GM21717 (cell line): Measurements from ENCODE around the gene SLC34A3.

Experiments used
- ATAC-seq: cut with Tn5 transposase; IDR thresholded peaks from one replicate; pipeline ENCODE4 v1.9.1; 2021; ENCODE audit warnings: mild to moderate bottlenecking, moderate library complexity; ENCODE audit not compliant: unreplicated experiment

The SLC34A3 gene

DNA sequence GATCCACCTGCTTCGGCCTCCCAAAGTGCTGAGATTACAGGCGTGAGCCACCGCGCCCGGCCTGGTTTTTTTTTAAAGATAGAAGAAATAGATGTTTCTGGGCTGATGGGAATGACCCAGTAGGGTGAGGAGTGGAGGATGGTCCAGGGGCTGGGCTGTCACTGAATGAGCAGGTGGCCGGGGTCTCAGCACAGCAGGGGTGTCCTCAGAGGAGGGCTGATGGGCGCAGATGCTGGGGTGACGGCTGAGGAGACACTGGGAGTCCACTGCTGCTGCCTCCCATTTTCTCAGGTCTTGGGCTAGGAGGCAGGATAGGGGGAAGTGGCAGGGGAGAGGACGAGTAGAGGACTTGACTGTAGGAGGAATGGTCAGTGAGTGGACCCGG is 44.5 kb downstream of the SLC34A3 start:
- no peak for ATAC-seq

DNA sequence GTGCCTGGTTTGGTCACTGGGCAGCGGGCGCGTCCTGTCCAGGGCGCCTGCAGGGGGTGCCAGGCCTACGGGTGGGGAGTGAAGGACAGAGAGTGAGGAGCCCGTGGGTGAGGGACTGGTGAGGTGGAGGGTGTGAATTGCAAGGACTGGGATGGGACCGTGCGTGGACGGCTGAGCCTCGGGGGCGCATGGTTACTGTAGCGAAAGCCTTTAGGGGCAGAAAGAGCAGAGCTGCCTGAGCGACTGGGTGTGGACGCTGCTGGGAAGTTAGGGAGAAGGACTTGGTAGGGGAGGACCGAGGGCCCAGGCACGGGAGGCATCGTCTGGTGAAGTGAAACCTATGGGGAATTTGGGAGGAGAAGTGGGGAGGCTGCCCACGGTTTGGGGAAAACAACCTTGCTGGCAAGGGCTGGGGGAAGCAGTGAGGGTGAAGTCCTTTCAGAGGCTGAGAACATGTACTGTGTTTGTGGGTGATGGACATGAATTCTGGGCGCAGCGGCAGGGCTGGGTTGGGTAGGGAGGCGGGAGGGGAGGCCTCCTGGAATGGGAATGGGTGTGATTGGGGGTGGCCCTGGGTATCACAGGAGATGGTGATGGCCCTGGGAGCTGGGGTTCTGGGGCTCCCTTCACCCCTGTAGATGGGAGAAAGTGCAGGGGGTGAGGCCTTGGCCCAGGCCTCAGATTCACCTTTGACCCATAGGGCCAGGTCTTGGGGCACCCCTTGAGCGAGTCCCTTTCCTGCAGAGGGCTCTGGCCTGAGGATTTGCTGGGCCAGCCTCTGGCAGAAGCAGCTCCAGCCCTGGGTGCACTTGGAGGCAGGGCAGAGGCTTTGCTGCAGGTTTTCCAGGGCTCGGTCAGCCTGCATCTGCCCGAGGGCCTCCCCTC is 45.1 kb downstream of the SLC34A3 start:
- ATAC-seq, result no peak

DNA sequence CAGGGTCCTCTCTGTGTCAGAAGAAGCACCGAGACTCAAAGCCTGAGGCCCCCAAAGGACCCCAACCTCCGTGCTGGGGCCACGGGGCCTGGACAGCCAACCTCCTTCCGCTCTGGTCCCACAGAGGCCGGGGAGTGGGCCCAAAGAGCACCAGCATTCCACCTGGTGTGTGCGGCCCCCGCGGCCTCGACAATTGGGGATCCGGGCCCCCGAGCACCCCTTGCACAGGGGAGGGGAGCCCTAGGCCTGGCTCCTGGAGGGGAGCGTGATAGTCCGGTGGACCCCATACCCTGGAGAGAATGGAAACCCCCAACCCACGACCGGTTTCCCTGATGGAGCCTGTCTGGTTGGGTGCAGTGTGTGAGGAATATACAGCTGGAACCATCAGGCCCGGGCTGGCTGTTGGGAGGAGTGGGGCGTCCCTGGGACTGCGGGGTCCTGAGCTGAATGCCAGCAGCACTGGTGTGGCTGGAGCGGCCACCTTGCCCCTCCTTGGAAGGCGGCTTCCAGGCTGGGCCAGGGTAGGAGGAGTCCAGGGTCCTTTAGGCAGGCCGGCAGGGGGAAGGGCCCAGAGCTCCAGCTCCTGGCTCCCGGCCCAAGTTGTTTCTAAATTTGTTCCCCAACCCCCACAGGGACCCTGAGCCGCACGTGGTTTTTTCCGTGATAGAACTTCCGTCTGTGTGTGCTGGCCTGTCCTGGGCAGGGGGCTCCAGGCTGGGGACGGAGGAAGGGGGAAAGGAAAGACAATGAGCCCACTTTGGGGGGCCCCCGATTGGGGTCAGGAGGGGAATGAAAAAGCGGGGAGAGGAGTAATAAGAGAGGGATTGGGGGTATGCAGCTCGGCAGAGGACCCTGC is 46.0 kb downstream of the SLC34A3 start:
- no peak for ATAC-seq

DNA sequence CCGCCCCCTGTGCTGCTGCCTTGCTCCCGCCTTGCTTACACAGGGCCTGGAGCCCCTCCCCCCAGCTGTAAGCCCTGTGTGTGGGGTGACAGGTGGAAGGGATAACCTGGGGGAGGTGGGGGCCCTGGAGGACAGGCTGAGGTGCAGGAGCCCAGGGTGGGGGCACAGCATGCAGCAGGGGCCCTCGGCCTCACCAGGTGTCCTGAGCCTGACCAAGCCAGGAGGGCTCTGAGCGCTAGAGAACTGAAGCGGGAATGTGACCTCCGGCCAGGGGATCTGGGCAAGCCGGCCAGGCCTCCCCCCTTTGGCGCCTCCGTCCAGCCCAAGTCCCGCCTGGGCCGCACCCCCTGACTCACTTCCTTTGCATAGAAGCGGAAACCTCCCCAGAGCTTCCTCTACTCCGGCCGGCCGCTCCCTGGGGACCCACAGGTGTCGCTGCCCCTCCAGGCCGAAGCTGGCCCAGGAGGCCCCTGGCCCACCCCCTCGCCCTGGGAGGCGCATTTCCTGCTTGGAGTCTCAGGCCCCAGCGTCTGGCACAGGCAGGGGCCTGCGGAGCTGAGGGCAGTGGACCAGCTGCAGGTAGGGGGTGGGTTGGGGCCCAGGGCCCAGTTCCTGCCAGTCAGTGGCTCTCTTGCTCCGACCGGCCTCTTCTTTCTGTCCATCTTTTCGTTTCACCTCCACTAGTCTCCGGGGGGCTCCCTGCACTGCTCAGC is 46.8 kb downstream of the SLC34A3 start, which contains the start of gene TOR4A:
Gene TOR4A, plus strand, starts transcription at position 398 of the 713 bp plus-strand sequence. CDS start 964 bp downstream, outside the sequence.
- ATAC-seq, result no peak

DNA sequence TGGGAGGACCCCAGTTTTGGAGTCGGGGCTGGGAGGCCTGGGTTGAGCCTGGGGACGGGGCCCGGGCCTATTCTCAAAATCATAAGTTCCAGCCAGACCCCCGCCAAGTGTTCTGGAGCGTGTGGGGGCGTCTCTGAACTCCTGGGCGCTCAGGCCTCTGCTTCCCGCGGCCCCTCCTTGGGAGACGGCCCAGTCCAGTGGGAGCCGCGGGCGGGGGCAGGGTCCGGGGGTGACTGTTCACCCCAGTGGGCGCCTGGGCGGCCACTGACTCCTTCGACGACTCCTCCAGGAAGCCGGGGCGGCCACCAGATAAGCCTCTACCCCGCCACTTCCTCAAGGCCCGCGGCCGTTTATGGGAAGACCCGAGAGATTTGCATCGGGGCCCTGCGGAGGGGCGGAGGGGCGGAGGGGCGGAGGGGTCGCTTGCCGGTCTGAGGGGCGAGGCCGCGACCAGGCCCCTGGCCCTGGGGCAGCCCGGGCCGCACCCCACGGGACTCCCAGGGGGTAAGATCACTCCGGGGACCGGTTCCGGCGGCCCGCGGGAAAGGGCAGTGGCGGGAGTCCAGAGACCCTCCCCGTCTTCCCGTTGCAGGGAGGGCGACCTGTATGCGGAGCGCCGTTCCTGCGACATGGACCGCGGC is 47.5 kb downstream of the SLC34A3 start:
- no peak for ATAC-seq

DNA sequence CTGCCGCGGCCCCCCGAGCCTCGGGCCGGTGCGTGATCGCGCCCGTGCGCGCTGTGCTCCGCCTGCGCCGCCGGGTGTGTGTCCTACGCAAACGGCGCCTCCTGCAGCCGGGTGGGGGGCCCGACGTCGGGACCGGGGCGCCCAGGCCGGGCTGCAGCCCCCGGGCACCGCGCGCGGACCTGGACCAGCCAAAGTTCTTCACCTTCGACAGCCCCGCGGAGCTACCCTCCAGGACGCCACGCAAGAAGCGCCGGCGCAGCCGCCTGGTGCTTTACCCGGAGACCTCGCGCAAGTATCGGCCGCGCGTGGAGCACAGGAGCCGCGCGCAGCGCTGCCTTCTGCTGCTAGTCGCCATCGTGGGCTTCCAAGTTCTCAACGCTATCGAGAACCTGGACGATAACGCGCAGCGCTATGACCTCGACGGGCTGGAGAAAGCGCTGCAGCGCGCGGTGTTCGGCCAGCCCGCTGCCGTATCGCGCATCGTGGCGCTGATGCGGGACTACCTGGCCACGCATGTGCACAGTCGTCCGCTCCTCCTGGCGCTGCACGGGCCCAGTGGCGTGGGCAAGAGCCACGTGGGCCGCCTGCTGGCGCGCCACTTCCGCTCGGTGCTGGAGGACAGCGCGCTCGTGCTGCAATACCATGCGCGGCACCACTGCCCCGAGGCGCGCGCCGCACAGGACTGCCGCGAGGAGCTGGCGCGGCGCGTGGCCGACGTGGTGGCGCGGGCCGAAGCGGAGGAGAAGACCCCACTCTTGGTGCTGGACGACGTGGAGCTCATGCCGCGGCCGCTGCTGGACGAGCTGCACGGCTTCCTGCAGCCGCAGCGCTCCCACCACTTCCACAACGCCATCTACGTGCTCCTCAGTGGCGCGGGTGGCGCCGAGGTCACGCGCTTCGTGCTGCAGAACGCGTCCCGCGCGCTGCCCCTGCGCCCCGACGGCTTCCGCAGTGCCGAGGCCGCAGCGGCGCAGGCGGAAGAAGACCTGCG is 48.3 kb downstream of the SLC34A3 start:
- ATAC-seq, result no peak

DNA sequence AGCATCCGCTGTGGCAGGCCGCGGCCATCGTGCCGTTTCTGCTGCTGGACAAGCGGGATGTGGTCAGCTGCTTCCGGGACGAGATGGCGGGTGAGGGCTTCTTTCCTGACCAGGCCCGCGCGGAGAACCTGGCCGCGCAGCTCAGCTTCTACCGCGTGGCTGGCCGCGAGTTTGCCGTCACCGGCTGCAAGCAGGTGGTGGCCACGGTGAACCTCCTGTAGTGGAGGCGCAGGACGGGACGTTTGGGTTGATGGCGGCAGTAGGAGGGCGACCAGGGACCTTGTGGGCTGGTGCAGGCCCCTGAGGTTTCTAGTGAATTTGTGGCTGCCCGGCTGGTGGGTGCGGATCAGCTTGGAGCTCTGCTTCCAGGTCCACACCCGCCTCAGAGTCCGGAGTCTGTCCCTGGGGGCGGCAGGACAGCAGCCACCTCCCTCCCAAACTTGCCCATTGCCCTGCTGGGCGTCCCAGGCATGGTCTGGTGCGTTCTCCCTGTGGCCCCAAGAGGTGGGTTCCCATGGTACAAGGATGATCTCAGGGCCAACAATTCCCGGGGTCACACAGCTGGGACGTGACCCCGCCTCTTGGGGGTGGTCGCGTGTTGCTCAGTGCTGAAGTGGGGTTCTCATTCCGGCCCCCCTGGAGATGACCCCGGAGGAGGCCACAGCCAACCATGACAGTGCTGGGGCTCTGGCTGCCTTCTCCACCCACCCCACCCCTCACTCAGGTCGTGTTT is 49.2 kb downstream of the SLC34A3 start:
- no peak for ATAC-seq

DNA sequence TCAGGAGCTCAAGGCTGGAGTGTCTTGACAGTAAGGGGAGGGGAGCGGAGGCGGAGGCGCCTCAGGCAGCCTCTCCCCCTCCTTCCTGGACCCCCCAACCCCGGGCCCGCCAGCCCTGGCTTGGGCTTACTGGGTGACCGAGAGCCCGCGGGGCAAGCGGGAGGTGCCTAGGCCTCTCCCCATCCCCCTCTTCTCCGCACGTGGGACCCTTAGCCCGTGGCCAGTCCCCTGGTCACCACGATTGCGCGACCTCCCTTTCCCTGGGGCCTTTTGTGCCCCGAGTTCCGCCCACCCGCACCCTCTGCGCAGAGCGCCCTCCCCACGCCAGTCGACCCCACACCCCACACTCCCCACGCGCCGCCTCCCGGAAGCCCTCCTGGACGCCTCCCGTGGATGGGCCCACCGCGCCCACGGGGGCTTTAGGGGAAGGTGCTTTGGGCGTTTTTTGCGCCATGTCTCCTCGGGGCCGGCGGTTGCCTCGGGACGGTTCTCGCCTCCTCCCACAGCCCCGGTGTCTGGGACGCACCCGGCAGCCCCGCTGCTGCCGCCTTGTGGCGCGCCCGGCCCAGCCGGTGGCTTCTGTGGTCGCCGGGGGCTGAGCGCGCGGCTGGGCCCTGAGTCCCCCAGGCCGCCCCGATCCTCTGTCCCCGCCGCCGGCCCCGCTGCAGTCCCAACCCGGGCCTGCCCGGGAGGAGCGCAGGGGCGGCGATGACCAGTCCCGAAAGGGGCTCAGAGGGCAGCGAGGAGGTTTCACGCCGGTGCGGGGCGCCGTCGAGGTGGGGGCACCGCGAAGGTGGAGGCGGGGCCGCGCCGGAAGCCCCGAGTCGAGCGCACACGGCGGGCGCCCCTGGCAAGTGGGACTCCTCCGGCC is 50.0 kb downstream of the SLC34A3 start:
- ATAC-seq, result no peak

DNA sequence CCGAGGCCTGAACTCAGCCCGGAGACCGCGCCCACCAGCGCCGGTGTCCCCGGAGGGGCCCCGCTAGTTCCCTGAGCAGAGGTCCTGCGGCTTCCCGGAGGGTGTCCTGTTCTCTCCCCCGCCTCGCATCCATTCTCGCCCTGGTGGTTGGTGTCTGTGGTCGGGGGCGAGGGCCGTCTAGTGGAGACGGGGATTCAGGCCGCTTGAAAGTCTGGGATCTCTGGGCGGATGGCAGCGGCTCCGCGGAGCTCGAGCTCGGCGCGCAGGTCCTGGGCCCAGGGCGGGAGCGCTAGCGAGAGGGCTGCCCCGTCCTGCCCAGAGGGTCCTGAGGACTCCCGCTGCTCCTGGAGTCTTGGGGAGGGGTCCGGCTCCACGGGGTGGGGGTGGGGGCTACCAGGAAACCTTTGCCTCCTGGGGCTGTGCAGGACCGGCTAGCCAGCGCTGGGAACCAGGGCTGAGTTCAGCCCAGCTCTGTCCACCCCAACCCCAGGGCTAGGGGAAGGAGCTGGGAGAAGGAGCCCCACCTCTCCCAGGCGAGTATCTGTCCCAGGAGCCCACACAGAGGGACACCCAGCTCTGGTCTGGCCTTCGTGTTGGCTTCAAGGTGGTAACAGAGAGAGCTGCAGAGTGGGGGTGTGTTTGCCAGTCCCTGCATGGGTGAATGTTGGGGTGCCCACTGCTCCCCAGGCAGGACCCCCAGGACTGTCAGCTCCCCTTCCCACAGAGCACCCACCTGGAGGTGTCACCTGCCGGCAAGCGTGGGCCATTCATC is 50.8 kb downstream of the SLC34A3 start:
- ATAC-seq, result no peak
